ENCODE measurements around the gene TSTD2. TPM values are rescaled to one million over a fixed set of nuclear protein-coding genes. Genes with fewer than 3 reads are reported as not detected.

TSTD2 gene
- total RNA-seq, 4 donors from 2014 or later: 9.6 to 17.2 (median 12.7) TPM

GRCh38 chr9:97567182-97567893, 65.8 kb downstream of the TSTD2 start:
- peaks cover 25% of the 10 kb centered on the region for H3K4me1 ChIP-seq
- no peak overlapping the region for H3K4me3 ChIP-seq
- no peaks in the 10 kb centered on the region for H3K36me3 ChIP-seq
- 84% methylated on average over 8 of the region's 9 CpGs for WGBS
- H3K27ac ChIP-seq: no peak overlapping the region
- TF ChIP-seq CTCF (IDR thresholded peaks at IDR 0.05): no peak
- no peak for TF ChIP-seq POLR2A (IDR thresholded peaks at IDR 0.05)
- no peak for TF ChIP-seq POLR2AphosphoS5 (IDR thresholded peaks at IDR 0.05)
- TF ChIP-seq EP300 (IDR thresholded peaks at IDR 0.05): no peak
- H3K27me3 ChIP-seq: no peaks in the 10 kb centered on the region
- DNase-seq (ENCODE audit: low spot score in 2 of 2): no peak
- H3K9me3 ChIP-seq: no peaks in the 10 kb centered on the region

- H3K36me3 ChIP-seq: no peaks in the 10 kb centered on the region
- no peaks in the 10 kb centered on the region for H3K9me3 ChIP-seq
Measured at GRCh38 chr9:97565262-97565661, 67.9 kb downstream of the TSTD2 start.

GRCh38 chr9:97564291-97565175, 68.6 kb downstream of the TSTD2 start:
- no peaks in the 10 kb centered on the region for H3K9me3 ChIP-seq
- H3K27ac ChIP-seq: no peak overlapping the region
- no peak for TF ChIP-seq POLR2AphosphoS5 (IDR thresholded peaks at IDR 0.05)
- TF ChIP-seq CTCF (IDR thresholded peaks at IDR 0.05): no peak
- no peak for TF ChIP-seq POLR2A (IDR thresholded peaks at IDR 0.05)
- no peak for TF ChIP-seq EP300 (IDR thresholded peaks at IDR 0.05)
- no peaks in the 10 kb centered on the region for H3K27me3 ChIP-seq
- no peaks in the 10 kb centered on the region for H3K36me3 ChIP-seq
- no peak for DNase-seq (ENCODE audit: low spot score in 2 of 2)
- H3K4me1 ChIP-seq: peaks cover 28% of the 10 kb centered on the region
- 25% methylated on average over 14 of the region's 14 CpGs for WGBS
- H3K4me3 ChIP-seq: no peak overlapping the region

More at GRCh38 chr9:97565262-97565661, 67.9 kb downstream of the TSTD2 start:
- peaks cover 28% of the 10 kb centered on the region for H3K4me1 ChIP-seq
- no peak for TF ChIP-seq EP300 (IDR thresholded peaks at IDR 0.05)
- 83% methylated on average over 5 of the region's 5 CpGs for WGBS
- H3K4me3 ChIP-seq: no peak overlapping the region
- DNase-seq (ENCODE audit: low spot score in 2 of 2): no peak
- H3K27me3 ChIP-seq: no peaks in the 10 kb centered on the region
- no peak overlapping the region for H3K27ac ChIP-seq

GRCh38 chr9:97563458-97564135, 69.6 kb downstream of the TSTD2 start:
- H3K27ac ChIP-seq: no peak overlapping the region
- H3K4me1 ChIP-seq: peaks cover 28% of the 10 kb centered on the region
- 56% methylated on average over 13 of the region's 13 CpGs for WGBS
- H3K27me3 ChIP-seq: no peaks in the 10 kb centered on the region
- H3K4me3 ChIP-seq: no peak overlapping the region
- H3K36me3 ChIP-seq: no peaks in the 10 kb centered on the region
- H3K9me3 ChIP-seq: no peaks in the 10 kb centered on the region
- TF ChIP-seq CTCF (IDR thresholded peaks at IDR 0.05): no peak
- TF ChIP-seq POLR2AphosphoS5 (IDR thresholded peaks at IDR 0.05): no peak
- DNase-seq (ENCODE audit: low spot score in 2 of 2): no peak

GRCh38 chr9:97562542-97562941, 70.6 kb downstream of the TSTD2 start:
- H3K27me3 ChIP-seq: no peaks in the 10 kb centered on the region
- 90% methylated on average over 5 of the region's 5 CpGs for WGBS
- no peak overlapping the region for H3K27ac ChIP-seq
- no peak for DNase-seq (ENCODE audit: low spot score in 2 of 2)
- H3K4me1 ChIP-seq: peaks cover 36% of the 10 kb centered on the region
- no peak overlapping the region for H3K4me3 ChIP-seq
- no peaks in the 10 kb centered on the region for H3K9me3 ChIP-seq
- H3K36me3 ChIP-seq: no peaks in the 10 kb centered on the region
- TF ChIP-seq POLR2A (IDR thresholded peaks at IDR 0.05): no peak
- TF ChIP-seq POLR2AphosphoS5 (IDR thresholded peaks at IDR 0.05): no peak
- TF ChIP-seq EP300 (IDR thresholded peaks at IDR 0.05): no peak
- TF ChIP-seq CTCF (IDR thresholded peaks at IDR 0.05): no peak
